ENCODE measurements around the gene SAMD4A.

GRCh38 chr14:54730156-54730961 lies 163.4 kb downstream of the SAMD4A start:
- TF ChIP-seq CTCF (conservative IDR thresholded peaks at IDR 0.05; ENCODE audit: low read length) (no peak), EZH2phosphoT487 (IDR thresholded peaks at IDR 0.05; ENCODE audit: borderline replicate concordance, low read depth, low read length) (no peak)
